ENCODE results near the gene ARHGAP4.

Gene ARHGAP4

DNA sequence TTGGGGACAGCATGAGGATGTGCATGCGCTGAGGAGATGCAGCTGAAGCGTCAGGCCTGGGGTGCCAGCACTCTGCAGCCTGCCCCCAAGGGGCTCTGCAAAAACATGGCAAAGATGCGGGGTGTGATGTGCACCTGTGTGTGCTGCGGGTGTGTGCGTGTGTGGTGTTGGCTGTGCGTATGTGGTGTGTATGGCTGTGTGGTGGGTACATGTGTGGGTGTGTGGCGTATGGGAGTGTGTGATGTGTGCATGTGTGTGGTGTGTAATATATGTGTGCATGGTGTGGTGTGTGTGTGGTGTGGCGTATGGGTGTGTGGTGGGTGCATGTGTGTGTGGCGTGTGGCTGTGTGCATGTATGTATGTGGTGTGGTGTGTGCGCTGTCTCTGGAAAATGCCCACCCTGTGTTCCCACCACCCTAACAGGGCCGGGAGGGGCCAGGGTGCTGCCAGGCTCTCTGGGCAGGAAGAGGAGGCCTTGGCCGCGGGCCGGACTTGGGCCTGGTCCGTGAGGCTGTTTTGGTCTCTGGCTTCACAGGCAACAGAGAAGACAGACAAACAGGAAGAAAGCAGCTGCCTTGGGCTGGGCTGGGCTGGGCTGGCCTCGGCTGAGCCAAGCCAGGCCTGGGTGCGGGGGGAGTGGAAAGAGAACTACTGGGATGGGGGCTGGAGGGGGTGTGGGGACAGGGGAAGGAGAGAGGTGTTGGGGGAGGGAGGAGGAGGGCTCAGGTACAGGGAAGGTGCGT, 22.7 kb downstream of the ARHGAP4 start:
- DNase-seq: peak; percentile 44

DNA sequence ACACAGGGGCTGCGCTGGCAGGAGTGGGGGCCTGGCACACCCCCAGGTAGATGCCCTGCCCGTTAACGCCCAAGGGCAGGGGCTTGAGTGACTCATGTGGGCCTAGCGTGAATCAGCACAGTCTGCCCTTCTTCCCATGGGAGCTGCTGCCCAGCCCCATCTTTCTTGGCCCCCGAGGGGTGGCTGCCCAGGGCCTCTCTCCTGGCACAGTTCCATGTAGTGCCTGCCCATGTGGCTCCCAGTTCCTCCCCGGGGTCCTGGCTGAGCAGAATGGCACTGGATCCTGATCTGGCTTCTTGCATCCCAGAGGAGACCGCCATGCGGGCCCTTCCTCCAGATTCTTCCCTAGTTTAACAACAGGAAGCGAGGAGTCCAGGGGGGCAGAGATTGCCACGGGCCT, 23.7 kb downstream of the ARHGAP4 start:
- DNase-seq: peak; percentile 17

DNA sequence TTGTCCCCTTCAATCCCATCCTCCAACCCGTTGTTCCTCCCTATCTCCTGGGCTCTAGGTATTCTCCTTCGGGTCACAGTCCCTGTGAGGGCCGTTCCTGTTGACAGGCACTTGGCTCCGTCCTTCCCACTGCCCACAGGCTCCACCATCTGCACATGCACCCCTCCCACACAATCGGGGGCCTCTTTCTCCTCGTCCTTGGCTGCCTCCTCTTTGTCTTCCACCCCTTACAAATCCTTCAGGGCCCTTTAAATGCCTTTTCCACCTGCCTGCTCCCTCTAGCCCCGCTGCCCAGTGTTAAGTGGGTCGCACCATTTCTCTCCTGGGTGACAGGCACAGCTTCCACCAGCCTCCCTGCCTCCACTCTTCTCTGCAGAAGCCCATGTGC, 24.3 kb downstream of the ARHGAP4 start:
- no peak for DNase-seq

DNA sequence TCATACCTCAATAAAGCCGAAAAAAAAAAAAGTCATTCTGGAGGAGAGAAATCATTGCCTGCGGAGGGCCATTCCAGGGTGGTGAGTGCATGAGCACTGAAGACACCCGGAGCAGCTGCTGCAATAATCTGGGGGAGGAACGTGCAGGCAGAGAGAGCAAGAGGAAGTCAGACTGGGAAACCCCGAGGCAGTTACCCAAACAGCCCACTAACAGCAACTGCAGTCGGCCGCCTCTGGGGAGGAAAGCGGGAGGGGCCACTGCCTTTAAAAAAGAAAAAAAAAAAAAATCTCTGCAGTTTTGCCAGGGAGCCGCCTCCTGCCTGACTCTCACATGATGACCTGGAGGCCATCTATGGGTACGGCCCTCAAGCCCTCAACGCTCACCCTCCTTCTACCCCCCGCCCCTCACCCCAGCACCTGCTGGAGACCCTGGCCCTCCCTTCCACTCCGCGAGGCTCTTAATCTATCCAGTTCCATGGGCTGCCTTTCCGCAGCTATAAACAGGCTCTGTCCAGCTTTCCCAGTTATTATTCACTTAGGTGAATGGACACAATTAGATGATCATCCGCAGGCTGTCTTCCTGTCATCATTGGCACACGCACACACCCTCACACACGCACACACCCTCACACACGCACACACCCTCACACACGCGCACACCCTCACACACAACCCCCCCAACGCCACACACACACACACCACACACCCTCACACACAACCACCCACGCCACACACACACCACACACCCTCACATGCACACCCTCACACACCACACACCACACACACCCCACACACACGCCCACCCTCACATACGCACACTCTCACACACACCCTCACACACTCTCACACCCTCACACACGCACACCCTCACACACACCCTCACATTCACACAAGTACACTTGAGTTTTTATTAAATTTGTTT, 25.0 kb downstream of the ARHGAP4 start:
- DNase-seq: peak; percentile 74

DNA sequence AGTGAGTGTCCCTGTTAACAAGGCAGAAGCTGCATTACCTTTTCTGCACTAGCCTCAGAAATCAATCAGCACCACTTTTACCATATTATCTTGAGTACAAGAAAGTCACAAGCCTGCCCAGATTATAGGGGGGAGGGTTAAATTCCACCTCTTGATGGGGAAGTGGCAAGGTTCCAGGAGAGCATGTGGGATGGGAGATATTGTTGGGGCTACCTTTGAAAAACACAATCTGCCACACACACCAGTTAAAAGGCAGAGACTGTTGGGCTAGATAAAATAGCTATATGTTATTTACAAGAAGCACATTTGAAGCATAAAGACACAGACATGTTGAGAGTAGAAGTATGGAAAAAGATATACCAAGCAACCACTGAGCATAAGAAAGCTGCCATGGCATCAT, 28.2 kb downstream of the ARHGAP4 start:
- DNase-seq: no peak

DNA sequence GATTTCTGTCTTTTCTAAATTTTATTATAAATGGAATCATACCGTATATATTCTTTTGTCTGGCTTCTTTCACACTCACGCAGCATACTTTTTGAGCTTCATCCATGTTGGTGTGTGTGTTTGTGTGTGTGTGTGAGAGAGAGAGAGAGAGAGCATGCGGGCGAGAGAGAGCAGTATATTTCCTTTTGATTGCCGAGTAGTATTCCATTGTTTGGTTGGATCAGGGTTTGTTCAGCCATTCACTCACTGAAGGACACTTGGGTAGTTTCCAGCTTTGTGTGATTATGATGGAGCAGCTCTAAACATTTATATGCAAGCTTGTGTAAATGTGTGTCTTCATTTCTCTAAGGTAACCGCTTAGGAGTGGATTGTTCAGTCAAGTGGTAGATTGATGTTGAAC, 36.9 kb downstream of the ARHGAP4 start:
- no peak for DNase-seq

DNA sequence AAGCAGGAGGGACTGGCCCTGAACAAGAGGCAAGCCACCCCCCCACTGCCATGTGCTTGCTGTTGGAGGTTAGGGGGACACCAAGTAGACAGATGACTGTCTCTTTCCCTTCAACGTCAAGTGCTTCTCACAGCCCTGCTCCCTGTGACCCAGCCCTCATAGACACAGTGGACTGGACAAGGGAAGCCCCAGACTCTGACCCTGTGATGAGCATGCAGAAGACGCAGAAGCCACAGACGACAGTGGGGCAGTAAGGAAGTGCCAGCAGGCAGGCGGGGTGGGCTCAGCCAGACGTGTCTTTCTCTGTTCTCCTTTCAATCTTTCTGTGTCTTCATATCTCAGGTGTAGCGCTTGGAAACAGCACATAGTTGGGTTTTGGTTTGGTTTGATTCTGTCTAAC, 37.7 kb downstream of the ARHGAP4 start:
- no peak for DNase-seq

DNA sequence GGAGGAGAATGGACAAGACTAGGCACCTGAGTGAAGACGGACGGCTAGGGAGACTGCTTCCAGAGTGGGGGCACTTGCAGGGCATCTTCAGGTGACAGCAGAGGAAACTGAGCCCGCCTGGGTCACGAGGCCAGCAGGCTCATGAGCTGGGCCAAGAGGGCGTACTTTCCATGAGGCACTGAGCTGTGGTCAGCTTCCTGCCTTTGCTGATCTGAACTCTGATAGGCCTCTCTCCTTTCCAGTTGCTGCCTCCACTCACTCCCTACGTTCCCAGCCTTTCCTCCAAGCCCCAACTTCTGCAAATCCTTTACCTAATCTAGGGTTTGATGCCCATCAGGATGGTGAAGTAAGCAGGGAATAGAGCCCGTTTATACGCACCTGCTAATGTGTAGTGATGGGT, 38.7 kb downstream of the ARHGAP4 start:
- DNase-seq: no peak

DNA sequence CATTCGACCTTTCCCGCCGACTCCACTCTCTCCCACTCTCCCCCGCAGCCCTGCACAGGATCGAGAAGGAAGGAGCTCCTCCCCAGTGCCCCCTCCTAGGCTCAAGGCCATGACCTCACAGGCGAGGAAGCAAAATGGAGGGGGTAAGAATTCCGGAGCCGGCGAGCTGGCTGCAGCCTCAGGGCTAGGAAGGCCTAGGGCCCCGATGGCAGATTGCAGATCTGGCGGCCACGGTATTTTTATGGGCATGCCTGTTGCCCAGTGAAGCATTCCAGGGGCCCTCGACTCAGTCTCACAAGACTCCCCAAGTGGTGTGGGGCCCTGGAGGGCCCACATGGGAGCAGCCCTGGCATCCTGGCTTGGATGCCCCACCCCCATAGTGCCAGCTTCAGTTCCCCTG, 39.1 kb downstream of the ARHGAP4 start:
- DNase-seq: no peak

DNA sequence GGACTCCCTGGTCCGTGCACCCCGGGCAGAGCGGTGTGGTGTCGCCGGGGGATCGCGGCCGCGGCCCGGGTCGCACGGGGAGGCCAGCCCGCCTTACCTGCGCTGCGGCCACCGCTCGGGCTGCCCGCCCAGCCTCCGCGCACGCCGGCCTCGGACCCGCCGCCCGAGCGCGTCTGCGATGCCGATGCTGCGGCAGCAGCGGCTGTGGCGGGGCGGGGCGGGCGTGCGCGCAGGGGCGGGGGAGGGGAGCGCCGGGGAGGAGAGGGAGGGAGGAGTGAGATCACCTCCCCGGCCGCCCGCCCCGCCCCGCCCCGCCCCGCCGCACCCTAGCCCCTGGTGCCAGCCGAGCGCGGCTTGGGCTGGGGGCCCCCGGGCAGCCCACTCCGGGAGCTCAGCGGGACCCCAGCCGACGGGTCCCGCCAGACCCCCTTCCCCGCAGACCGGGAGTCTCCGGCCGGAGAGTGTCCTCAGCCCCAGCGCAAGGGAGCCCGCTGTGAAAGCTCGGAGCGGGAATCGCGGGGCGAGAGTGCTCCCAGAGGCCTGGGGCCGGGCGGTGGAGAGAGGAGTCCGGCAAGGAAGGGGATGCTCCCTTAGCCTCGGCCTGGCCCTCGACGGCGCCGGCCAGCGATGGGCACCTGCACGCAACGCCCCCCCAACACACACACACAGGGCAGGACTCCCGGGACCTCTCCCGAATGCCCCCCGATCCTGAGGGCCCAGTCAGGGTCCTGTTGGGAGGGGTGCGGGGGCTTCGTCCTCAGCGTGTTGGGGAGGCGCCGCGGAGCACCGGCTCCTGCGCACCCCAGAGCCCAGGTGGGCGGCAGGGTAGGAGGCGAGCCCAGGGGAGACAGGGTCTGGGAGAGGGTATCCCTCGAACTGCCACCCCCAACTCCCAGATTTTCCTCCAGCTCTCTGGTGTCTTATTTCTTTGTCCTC, 39.8 kb downstream of the ARHGAP4 start, which contains the start of gene L1CAM:
Gene L1CAM, minus strand, starts transcription at position 206 of the 936 bp plus-strand sequence. CDS start 10,337 bp downstream, outside the sequence.
- no peak for DNase-seq

DNA sequence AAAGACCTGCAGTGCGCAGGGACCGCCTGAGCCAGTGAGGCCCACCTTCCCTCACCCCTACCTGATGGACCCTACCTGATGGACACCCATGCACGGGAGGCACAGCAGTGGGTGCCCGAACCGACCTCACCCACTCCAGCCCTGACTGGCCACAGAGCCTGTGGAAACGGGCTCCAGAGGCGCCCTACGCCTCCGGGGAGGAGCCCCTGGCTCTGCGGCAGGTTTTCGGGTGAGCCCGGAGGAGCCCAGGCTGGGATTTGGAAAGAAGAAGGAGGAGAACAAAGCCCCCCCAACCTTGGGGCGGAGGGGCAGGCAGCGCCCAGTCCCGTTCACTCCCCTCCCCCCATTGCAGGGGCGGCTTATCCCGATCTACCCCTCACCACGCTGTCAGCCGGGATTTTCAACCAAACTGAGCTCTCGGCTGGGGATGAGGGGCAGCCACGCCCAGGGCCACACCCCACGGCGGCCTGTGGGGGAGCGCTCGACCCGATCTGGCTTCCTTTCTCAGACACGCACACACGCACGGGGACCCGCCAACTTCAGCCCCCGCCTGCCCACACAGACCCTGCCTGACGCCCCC, 40.8 kb downstream of the ARHGAP4 start:
- DNase-seq: no peak

DNA sequence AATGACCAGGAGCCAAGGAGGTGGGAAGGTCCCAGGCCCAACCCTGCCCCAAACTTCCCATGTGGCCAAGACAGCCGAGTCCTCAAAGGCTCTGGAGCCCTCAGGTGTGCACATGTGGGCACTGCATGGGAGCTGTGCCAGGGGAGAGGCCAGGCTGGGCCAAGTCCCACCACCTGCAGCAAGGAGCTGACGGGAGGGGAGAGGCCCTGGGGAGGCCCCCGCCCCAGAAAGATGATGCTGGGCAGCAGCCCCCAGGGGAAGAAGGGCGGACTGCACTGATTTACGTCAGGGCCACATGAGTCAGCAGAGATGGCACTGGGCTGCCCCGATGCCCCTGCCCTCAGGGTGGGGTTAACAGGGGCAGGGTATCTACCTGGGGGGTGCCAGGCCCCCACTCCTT, 41.5 kb downstream of the ARHGAP4 start:
- DNase-seq: no peak

DNA sequence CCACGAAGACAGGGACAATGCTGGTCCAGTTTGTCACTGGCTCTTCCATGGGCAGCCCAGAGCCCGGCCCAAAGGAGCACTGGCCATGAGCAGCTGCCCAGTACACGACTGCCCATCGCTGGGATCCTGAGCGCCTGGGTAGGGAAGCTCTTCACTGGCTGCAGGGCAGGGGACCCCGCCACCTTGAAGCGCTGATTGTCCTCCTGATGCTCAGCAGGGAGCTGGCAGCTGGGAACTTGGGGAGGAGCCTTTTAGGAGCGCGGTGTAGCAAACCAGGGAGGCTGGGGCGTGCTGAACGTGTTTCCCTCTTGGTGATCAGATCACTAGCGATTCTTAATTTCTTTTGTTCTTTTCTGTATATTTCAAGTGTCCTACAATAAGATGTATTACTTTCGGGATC, 41.9 kb downstream of the ARHGAP4 start:
- DNase-seq: no peak

DNA sequence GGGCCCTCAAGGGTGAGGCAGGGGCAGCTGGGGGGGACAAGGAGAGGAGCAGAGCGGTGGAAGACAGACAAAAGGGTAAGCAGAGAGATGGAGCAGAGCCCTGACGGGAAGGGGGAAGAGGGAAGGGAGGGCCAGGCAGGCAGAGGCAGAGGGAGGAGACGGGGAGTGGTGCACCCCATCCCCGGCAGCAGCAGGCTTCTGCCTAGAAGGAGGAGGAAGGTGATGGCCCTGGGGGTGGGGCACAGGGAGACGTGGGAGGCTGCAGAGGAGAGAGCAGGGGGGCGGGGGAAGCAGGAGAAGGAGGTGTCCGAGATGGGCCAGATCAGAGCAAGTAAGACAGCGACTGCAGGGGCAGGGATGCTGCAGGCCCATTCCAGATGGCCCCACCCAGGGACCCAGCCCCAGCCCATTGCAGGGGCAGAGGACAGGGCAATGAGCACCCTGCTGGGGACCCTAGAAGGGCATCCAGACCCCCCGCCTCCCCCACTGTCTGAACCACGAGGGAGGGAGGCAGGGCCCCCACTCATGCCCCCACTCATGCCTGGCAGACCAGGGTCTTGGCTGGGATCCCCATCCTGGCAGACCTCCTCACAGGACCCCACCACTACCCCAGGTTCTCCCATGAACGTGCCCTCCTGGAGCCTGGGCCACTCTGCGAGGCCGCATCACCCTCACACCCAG, 42.8 kb downstream of the ARHGAP4 start:
- DNase-seq: no peak

DNA sequence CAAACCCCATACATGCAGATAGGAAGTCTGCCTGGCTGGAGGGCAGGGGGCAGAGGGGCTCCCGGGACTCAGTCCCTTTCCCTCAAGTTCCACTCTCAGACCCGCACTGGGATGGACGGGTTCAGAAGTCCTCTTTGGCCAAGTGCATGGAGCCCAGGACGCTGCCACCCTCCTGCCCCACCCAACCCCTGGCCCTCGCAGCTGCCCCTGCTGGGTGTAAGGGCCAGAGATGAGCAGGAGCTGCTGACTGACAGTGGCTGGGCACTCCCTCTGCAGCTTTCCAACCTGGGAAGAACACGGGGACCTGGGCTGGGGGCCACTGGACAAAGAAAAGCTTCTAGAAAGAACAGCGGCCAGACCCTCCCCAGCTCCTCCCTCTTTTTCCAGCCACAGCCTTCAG, 43.5 kb downstream of the ARHGAP4 start:
- no peak for DNase-seq

DNA sequence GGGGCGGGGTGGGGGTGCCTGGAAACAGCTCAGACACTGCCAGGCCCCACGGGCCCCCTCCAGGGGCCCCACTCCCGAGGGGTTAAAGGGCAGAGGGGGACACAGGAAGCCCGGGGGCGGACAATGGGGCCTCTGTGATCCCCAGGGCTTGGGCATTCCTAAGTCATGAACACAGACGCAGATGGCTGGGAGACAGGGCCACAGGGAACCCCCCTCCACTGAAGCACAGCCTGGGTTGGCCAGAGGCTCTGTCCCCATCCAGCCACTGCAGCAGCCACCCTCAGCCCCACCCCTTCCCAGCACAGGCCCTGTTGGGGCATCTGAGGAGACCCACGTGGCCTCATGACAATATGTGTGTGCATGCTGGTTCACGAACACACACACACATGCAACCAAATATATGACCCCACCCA, 44.0 kb downstream of the ARHGAP4 start:
- no peak for DNase-seq

DNA sequence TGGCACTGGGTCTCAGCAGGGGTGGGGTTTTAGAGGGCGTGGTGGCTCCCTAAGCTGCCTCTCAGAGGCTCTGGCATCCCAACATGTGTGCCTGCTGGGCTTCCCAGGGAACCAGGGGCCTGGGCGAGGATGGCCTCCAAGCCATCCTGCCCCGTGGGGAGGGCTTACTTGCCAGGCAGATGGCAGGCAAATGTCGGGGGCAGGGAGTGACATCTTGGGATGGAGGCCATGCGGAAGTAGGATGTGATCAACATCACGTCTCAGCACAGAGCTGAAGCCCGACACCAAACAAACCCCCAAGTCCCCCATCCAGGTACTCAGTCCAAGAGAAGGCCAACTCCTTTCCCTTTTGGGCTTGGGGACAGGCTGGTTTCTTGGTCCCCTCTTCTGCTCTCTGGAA, 44.8 kb downstream of the ARHGAP4 start:
- DNase-seq: no peak

DNA sequence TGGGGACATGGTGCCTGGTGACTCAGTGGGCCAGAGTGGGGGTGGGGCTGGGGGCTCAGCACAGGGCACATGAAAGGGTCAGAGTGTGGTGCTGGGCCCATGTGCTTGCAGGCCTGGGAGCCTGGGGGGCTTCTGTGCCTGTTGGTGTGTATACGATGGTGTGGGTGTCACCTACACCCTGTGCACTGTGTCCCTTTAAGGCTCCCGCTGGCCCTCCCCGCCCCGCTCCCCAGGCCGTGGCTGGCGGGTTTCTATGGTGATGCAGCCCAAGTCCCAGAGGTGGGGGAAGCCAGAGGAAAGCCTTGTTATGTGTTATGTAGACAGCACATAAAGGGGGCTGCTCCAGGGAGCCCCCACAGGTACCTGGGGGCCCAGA, 45.6 kb downstream of the ARHGAP4 start:
- DNase-seq: no peak

DNA sequence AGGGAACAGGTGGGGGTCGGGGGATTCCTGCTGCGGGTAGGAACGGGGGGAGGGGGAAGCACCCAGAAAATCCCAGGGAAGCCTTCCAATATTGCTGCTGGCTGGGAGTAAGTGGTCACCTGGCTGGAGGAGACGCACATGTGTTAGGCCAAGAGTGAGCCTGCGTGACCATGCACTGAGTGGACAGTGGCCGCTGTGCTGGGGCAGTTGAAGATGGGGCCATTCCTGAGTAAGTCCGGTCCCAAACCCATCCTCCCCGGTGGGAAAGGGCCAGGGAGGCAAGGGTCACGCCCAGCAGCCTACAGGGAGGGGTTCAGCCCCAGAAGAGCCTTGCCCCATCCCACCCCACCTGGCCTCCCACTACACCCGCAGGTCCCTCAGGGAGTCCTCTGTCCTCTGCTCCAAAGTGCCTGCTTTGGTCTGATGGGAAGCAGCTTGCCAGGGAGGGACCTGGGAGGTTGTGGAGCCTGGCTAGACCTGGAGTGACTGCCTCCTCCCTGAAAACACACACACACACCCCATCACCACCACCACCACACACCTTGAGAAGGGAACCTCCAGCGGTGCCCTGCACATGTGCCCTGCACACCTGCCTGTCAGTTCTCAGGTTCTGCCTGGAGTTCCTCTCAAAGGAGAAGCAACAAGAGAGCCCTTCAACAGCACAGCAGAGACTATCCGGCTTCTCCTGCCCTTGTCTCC, 46.2 kb downstream of the ARHGAP4 start:
- DNase-seq: no peak

DNA sequence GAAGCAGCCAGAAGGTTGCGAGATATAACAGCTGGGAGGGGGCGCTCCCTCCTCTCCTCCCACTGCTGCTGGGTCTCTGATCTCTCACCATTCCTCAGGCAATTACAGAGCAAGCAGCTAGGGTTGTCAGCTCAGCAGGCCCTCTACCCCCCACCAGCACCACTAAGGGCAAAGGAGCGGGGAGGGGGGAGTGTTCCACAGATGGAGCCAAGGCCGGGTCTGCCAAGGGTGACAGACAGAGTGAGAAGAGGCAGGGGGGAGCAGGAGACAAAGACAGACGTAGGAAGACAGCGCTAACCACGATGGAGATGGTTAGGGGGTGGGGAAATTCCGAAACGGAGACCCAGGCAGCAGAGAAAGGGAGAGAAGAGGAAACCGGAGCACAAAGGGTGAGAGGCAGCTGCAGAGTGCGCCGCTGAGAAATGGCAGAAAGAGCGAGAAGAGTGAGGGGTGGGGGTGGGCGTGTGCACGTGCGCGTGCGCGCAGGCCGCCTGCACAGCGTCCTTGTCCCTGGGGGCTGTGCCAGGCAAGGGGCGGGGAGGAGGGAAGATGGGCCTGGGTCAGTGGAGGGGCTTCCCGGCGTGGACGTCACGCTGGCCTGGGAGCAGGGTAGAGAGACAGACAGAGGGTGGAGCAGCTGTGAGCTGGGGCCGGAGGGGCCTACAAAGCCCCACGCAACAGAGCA, 47.0 kb downstream of the ARHGAP4 start:
- DNase-seq: no peak

DNA sequence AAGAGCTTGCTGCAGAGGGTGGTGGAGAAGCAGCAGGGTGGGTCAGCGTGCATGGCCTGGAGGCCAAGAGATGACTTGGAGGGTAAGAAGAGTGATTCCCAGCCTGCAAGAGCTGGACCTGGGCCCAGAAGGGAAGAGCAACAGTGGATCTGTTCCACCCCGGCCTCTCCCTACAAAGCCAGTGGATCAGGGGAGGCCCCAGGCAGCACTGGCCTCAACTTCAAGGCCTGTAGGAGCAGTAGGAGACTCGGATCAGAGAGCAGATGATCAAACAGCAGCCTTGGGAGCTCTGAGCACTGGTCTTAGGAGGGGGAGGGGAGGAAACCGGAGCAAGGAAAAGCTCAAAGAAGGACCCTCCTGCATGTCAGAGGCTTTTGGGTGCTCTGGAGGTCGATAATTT, 47.7 kb downstream of the ARHGAP4 start:
- DNase-seq: no peak

Measured in femur (tissue), 1 donor.